Measurements from ENCODE around the gene SLC18A3. TPM values are rescaled to one million over a fixed set of nuclear protein-coding genes. Genes with fewer than 3 reads are reported as not detected.

The SLC18A3 gene
- total RNA-seq, 2 donors from 2014 or later, result not detected

- H3K4me1 Mint-ChIP-seq, result peaks cover 11% of the 10 kb centered on the region
- no peaks in the 10 kb centered on the region for H3K36me3 Mint-ChIP-seq (ENCODE audit: low read depth)
- no peak overlapping the region for H3K27ac Mint-ChIP-seq
- no peak for DNase-seq
- H3K9me3 ChIP-seq (ENCODE audit: control insufficient read depth, low read length, poor library complexity, severe bottlenecking), result no peaks in the 10 kb centered on the region
- H3K27me3 Mint-ChIP-seq, result peaks cover 48% of the 10 kb centered on the region
- ATAC-seq, result no peak
- no peak overlapping the region for H3K4me3 Mint-ChIP-seq
Observed at GRCh38 chr10:49649936-49650723, 40.0 kb downstream of the SLC18A3 start.

- H3K27me3 Mint-ChIP-seq, result peaks cover 42% of the 10 kb centered on the region
- DNase-seq (no peak), ATAC-seq (no peak)
- no peaks in the 10 kb centered on the region for H3K9me3 ChIP-seq (ENCODE audit: control insufficient read depth, low read length, poor library complexity, severe bottlenecking)
- no peak overlapping the region for H3K27ac Mint-ChIP-seq
- no peaks in the 10 kb centered on the region for H3K36me3 Mint-ChIP-seq (ENCODE audit: low read depth)
- no peak overlapping the region for H3K4me3 Mint-ChIP-seq
- peaks cover 11% of the 10 kb centered on the region for H3K4me1 Mint-ChIP-seq
Observed at GRCh38 chr10:49650724-49651034, 40.6 kb downstream of the SLC18A3 start.

DNA sequence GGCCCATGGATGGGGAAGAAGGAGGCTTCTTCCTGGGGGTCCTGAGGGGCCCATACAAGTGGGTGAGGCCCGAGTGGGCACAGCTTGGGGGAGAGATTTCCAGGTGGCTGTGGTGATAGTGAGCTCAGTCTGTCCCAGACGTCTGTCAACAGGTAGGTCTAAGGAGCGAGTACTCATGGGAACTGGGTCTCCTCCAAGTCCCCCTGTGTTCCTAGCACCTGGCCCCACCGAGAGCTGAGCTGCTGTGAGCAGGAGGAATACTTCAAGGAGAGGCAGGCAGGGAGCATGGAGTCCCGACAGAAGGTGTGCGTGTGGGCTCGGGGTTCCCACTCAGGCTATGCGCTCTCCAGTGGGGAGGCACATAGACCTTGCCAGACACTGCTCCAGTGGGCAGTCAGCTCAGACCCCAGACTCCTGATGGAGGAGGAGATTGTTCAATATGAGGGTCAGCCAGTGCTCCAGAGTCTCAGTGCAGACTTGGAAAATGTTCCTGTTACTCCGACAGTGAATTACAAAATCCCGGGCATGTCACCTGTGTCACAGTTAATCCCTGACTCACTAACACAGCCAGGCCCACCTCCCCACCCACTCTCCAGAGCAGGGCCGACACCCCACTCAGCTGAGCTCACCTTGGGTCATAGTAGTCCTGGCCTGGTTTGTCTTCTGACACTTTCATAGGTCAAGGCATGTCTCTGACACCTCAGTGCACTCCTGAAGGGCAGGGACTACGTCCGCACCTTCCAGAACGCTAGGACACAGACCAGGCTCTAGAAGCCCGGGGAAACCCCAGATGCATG is 41.1 kb downstream of the SLC18A3 start:
- no peak overlapping the region for H3K27ac Mint-ChIP-seq
- peaks cover 37% of the 10 kb centered on the region for H3K27me3 Mint-ChIP-seq
- DNase-seq (no peak), ATAC-seq (no peak)
- H3K9me3 ChIP-seq (ENCODE audit: control insufficient read depth, low read length, poor library complexity, severe bottlenecking), result no peaks in the 10 kb centered on the region
- no peak overlapping the region for H3K4me3 Mint-ChIP-seq
- H3K4me1 Mint-ChIP-seq, result peaks cover 11% of the 10 kb centered on the region
- H3K36me3 Mint-ChIP-seq (ENCODE audit: low read depth), result no peaks in the 10 kb centered on the region

- H3K9me3 ChIP-seq (ENCODE audit: control insufficient read depth, low read length, poor library complexity, severe bottlenecking), result no peaks in the 10 kb centered on the region
- H3K27ac Mint-ChIP-seq, result no peak overlapping the region
- ATAC-seq, result no peak
- H3K27me3 Mint-ChIP-seq, result peaks cover 37% of the 10 kb centered on the region
- peaks cover 11% of the 10 kb centered on the region for H3K4me1 Mint-ChIP-seq
- H3K36me3 Mint-ChIP-seq (ENCODE audit: low read depth), result peaks cover 3% of the 10 kb centered on the region
- DNase-seq, result no peak
- H3K4me3 Mint-ChIP-seq, result no peak overlapping the region
Observed at GRCh38 chr10:49651917-49652316, 41.8 kb downstream of the SLC18A3 start.

GRCh38 chr10:49652421-49653272 is 42.5 kb downstream of the SLC18A3 start:
- DNase-seq (no peak), ATAC-seq (no peak)
- peaks cover 7% of the 10 kb centered on the region for H3K4me1 Mint-ChIP-seq
- H3K27me3 Mint-ChIP-seq, result peaks cover 37% of the 10 kb centered on the region
- no peaks in the 10 kb centered on the region for H3K9me3 ChIP-seq (ENCODE audit: control insufficient read depth, low read length, poor library complexity, severe bottlenecking)
- H3K36me3 Mint-ChIP-seq (ENCODE audit: low read depth), result peaks cover 3% of the 10 kb centered on the region
- no peak overlapping the region for H3K27ac Mint-ChIP-seq
- no peak overlapping the region for H3K4me3 Mint-ChIP-seq

DNA sequence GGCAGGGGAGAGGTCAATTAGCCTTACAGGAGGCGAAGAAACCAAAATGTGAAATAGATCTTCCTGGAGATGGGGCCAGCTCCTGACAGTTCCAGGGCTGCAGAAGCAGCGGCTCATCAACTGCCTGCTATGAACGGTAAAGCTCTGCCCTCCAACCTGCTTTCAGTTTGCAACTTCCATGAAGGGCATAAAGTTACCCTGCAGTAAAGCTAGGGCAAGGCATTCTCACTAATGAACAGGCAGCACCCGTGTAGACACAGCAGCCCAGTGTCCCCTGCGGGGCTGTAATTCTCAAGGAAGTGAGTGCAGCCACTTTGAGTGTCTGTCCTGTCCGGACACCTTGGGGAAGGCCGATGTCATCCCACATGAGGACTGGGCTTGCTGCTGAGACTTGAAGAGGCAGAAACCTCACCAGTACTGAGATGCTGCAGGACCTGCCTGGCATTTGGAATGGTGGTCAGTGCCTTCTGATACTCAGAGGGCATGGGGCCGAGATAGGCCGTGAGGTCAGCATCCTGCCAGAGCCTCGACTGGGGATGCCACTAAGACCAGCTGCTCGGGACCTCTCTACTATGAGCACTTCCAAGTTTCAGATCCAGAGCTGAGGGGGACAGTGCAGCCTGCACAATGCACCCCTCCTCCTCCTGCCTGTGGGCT is 43.3 kb downstream of the SLC18A3 start:
- Mint-ChIP-seq H3K27ac (no peak overlapping the region), H3K4me3 (no peak overlapping the region), H3K4me1 (peaks cover 6% of the 10 kb centered on the region), H3K27me3 (peaks cover 32% of the 10 kb centered on the region), H3K36me3 (ENCODE audit: low read depth) (peaks cover 3% of the 10 kb centered on the region)
- DNase-seq (no peak), ATAC-seq (no peak)
- H3K9me3 ChIP-seq (ENCODE audit: control insufficient read depth, low read length, poor library complexity, severe bottlenecking), result no peaks in the 10 kb centered on the region

DNA sequence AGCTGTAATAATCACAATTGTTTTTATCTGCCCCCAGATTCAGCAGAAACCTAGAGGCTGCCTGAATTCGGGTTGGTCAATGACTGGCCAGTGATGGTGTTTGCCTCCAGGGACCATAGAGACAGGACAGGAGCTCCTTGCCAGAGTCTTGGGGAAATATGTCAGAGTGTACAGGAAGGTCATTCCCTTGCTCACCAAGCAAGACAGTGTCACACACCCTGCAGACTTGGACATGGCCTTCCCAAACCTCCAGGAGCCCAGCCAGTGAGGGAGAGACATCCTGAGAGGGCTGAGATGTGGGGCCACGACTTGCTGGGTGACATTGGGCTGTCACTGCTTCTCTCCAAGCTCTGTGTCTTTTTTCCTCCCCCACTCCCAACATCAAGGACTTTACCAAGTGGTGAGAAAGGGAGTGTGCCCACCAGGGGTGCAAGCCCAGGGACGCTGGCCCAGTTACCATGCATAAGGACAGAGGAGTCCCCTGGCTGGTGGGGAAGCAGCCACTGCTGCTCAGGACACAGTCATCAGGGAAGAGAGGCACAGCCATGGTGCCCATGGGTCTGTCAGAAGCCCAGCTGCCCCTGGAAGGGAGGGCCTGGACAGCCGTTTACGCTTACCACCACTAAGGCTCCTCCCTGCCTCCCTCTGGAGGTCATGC is 44.1 kb downstream of the SLC18A3 start:
- no peaks in the 10 kb centered on the region for H3K9me3 ChIP-seq (ENCODE audit: control insufficient read depth, low read length, poor library complexity, severe bottlenecking)
- H3K36me3 Mint-ChIP-seq (ENCODE audit: low read depth), result peaks cover 3% of the 10 kb centered on the region
- H3K4me3 Mint-ChIP-seq, result no peak overlapping the region
- no peak overlapping the region for H3K27ac Mint-ChIP-seq
- DNase-seq (no peak), ATAC-seq (no peak)
- H3K27me3 Mint-ChIP-seq, result peaks cover 28% of the 10 kb centered on the region
- H3K4me1 Mint-ChIP-seq, result peaks cover 6% of the 10 kb centered on the region

DNA sequence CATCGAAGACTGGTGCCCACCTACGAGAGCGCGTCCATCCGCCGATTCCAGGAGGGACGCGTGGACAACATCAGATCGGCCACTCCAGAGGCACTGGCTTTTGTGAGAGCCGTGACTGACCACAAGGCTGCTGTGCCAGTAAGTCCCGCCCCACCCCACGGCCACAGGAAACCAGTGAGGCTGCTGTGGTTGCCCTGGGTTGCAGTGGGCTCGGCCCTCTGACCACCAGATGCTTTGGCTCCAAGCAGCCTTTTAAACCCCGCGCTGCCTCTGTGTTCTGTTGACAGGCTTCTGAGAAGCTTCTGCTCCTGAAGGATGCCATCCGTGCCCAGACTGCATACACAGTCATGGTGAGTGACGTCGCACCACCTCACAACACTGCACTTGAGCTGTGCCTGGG is 45.0 kb downstream of the SLC18A3 start:
- no peak overlapping the region for H3K27ac Mint-ChIP-seq
- H3K9me3 ChIP-seq (ENCODE audit: control insufficient read depth, low read length, poor library complexity, severe bottlenecking), result no peaks in the 10 kb centered on the region
- H3K4me1 Mint-ChIP-seq, result peaks cover 4% of the 10 kb centered on the region
- H3K27me3 Mint-ChIP-seq, result peaks cover 25% of the 10 kb centered on the region
- peaks cover 3% of the 10 kb centered on the region for H3K36me3 Mint-ChIP-seq (ENCODE audit: low read depth)
- ATAC-seq, result no peak
- no peak for DNase-seq
- H3K4me3 Mint-ChIP-seq, result no peak overlapping the region

DNA sequence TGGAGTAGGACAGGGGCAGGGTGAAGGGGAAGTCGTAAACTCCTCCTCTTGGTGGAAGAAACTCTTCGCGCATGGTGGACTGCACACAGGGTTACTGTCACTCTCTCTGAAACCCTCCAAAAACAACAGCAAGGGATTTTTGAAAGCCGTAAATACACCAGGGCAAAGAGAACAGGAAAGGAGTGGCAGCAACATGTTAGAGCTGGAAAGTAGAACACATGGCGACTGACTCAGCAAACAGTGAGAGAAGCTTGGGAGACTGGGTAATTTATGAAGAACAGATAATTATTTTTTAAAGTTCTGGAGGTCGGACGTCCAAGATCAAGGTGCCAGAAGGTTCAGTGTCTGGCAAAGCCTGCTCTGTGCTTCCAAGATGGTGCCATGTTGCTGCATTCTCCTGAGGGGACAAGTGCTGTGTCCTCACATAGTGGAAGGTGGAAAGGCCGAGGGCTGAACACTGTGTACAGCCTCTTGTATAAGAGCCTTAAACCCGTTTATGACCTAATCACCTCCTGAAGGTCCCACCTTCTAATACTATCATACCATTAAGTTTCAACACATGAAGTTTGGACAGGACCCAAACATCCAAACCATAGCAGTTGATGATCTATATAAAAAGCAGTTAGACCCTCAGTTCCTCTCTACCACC is 46.9 kb downstream of the SLC18A3 start:
- Mint-ChIP-seq H3K27ac (no peak overlapping the region), H3K36me3 (ENCODE audit: low read depth) (peaks cover 3% of the 10 kb centered on the region), H3K4me3 (no peak overlapping the region), H3K4me1 (peaks cover under 1% of the 10 kb centered on the region), H3K27me3 (peaks cover 15% of the 10 kb centered on the region)
- DNase-seq, result no peak
- no peaks in the 10 kb centered on the region for H3K9me3 ChIP-seq (ENCODE audit: control insufficient read depth, low read length, poor library complexity, severe bottlenecking)
- no peak for ATAC-seq

DNA sequence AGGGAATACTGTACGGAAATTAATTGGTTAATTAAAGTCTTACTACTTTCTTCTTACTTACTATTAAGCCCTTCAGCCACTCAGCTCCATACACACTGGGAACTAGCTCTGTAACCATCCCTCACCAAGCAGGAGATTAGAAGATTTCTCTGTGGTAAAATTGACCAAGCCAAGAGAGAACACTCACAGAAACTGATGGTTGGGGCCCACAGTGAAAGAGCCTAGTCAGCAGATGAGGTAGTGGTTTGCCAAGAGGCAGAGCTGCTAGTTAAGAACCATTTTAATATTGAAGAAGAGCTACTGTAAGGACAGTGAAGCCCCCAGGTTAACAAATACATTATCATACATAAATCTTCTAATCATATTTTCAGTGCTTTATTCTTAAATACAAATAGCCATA is 47.5 kb downstream of the SLC18A3 start:
- H3K9me3 ChIP-seq (ENCODE audit: control insufficient read depth, low read length, poor library complexity, severe bottlenecking), result no peaks in the 10 kb centered on the region
- ATAC-seq (no peak), DNase-seq (no peak)
- Mint-ChIP-seq H3K27me3 (peaks cover 9% of the 10 kb centered on the region), H3K36me3 (ENCODE audit: low read depth) (peaks cover 3% of the 10 kb centered on the region), H3K27ac (no peak overlapping the region), H3K4me1 (no peaks in the 10 kb centered on the region), H3K4me3 (no peak overlapping the region)

DNA sequence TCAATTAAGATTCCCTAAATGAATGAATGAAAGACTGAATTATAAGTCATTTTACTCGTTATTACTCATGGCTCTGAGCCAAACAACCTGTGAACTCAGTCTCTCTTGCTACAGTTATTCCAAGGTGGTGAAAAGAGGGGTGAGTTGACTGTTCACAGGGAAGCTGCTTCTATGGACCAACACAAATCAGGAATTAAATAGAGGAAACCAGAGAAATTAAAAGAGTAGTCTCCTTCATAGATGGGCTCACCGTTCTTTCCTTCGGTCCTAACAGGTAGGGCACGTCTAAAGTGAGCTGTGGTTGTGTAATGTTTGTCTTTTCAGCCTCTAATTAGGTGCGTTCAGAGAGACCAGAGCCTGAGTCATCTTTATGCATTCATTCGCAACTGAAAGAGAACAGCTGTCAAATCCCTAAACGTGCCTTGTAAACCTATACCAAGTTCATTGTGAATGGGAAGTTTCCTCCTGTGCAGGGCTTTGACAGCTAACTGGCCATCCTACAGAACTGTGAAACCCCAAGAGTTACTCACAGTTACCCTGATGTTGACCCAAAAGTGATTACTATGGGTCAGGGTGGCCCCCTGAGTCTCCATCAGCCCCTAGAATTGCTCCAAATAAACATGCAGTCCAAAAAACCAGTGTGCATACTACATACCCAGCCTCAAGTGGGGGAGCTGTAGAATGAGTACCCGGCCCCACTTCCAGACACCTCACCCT is 51.2 kb downstream of the SLC18A3 start:
- DNase-seq (no peak), ATAC-seq (no peak)
- Mint-ChIP-seq H3K4me1 (no peaks in the 10 kb centered on the region), H3K27ac (no peak overlapping the region), H3K4me3 (no peak overlapping the region), H3K27me3 (peaks cover 10% of the 10 kb centered on the region), H3K36me3 (ENCODE audit: low read depth) (peaks cover 3% of the 10 kb centered on the region)
- no peaks in the 10 kb centered on the region for H3K9me3 ChIP-seq (ENCODE audit: control insufficient read depth, low read length, poor library complexity, severe bottlenecking)

Measured in T-helper 17 cell (primary cell).